HCT116 (cell line): ENCODE results near the gene SUGCT. TPM values are rescaled to one million over a fixed set of nuclear protein-coding genes. Genes with fewer than 3 reads are reported as not detected.

Experiments
- ATAC-seq: fragments of 200-7000 bp; cut with Tn5 transposase; 2 replicates; pipeline ENCODE4 v1.9.1; 2020; ENCODE audit warnings: mild to moderate bottlenecking, moderate library complexity
- BruUV-seq: library from RNA; stranded (reverse); fragments of 400-500 nt; replicated peaks from 2 replicates; lab custom pipeline; 2021; lab: Mats Ljungman, UMichigan
- CTCF ChIA-PET: fragments of 300-600 bp; sonication (Branson Sonifier 250); formaldehyde crosslinking; loops from one replicate; lab custom pipeline; 2021; ENCODE audit warnings: antibody characterized with exemption; lab: Charles Lee
- POLR2A ChIA-PET: fragments of 300-600, 350-600 bp; sonication (Branson Sonifier 250); formaldehyde crosslinking; loops from one replicate; lab custom pipeline; 2021; ENCODE audit warnings: antibody characterized with exemption; lab: Charles Lee
- RAD21 ChIA-PET, 2 experiments: fragments of 300-600 bp; sonication (Branson Sonifier 250); formaldehyde crosslinking; loops; one replicate each; lab custom pipeline; 2023; ENCODE audit warnings: low total read pairs in 2 of 2; ENCODE audit not compliant: uncharacterized antibody in 2 of 2, unreplicated experiment in 2 of 2, low non-redundant PET in 1 of 2; lab: Charles Lee
- DNase-seq: peaks from one replicate; pipeline ENCODE4 v3.0.0-alpha.2; 2010; ENCODE audit warnings: low read depth, low spot score
- H2AFZ ChIP-seq: fragments of 200-600 bp; shearing (Covaris generic), sonication (generic); 2 replicates; pipeline ENCODE4 v1.6.1; 2017; ENCODE audit warnings: low read depth, mixed run types, mixed read lengths, antibody characterized with exemption, low read length; ENCODE audit not compliant: poor library complexity, severe bottlenecking
- H3K27ac ChIP-seq: 2 replicates; pipeline ENCODE4 v1.5.1; 2012; ENCODE audit warnings: low read depth, low read length
- H3K27me3 ChIP-seq: fragments of 200-600 bp; sonication (generic); 2 replicates; pipeline ENCODE4 v1.6.1; 2016; ENCODE audit warnings: mixed run types, low read length, mixed read lengths; ENCODE audit not compliant: insufficient read depth
- H3K36me3 ChIP-seq, 2 experiments: fragments of 200-500 bp in 1 of 2; fragments of 200-600 bp in 1 of 2; sonication (Bioruptor generic) in 1 of 2; sonication (generic) in 1 of 2; 2 replicates each; pipeline versions ENCODE4 v1.5.1 to v1.6.1; 2014 to 2016; ENCODE audit warnings: low read length in 2 of 2, inconsistent platforms in 1 of 2, mixed read lengths in 1 of 2, mixed run types in 1 of 2; ENCODE audit not compliant: insufficient read depth in 2 of 2, control insufficient read depth in 1 of 2
- H3K4me1 ChIP-seq, 2 experiments: fragments of 200-600 bp in 1 of 2; sonication (generic) in 1 of 2; 2 replicates each; pipeline versions ENCODE4 v1.5.1 to v1.6.1; 2012 to 2017; ENCODE audit warnings: low read length in 2 of 2, inconsistent platforms in 1 of 2, mild to moderate bottlenecking in 1 of 2, mixed read lengths in 1 of 2, mixed run types in 1 of 2, moderate library complexity in 1 of 2; ENCODE audit not compliant: insufficient read depth in 2 of 2, control insufficient read depth in 1 of 2
- H3K4me2 ChIP-seq: fragments of 200-600 bp; sonication (generic); 2 replicates; pipeline ENCODE4 v1.6.1; 2017; ENCODE audit warnings: mixed run types, low read length, mixed read lengths
- H3K4me3 ChIP-seq, 2 experiments: fragments of 200-600 bp in 1 of 2; sonication (generic) in 1 of 2; replicated peaks in 1 of 2; 2 replicates each; pipeline ENCODE4 v1.5.1; 2011 to 2016; ENCODE audit warnings: low read length in 2 of 2, control low read depth in 1 of 2, low read depth in 1 of 2, mild to moderate bottlenecking in 1 of 2, mixed read lengths in 1 of 2, mixed run types in 1 of 2
- H3K79me2 ChIP-seq: fragments of 200-600 bp; sonication (generic); 2 replicates; pipeline ENCODE4 v1.6.1; 2017; ENCODE audit warnings: mild to moderate bottlenecking, mixed run types, low read length, moderate library complexity, mixed read lengths; ENCODE audit not compliant: insufficient read depth
- H3K9ac ChIP-seq: fragments of 200-600 bp; sonication (generic); 2 replicates; pipeline ENCODE4 v1.6.1; 2016; ENCODE audit warnings: low read length, mixed read lengths
- H3K9me2 ChIP-seq: fragments of 200-600 bp; sonication (generic), shearing (Covaris generic); 2 replicates; pipeline ENCODE4 v1.6.1; 2017; ENCODE audit warnings: mixed run types, mild to moderate bottlenecking, moderate library complexity; ENCODE audit not compliant: insufficient read depth
- H3K9me3 ChIP-seq, 2 experiments: fragments of 200-500 bp in 1 of 2; fragments of 200-600 bp in 1 of 2; sonication (Bioruptor generic) in 1 of 2; sonication (generic) in 1 of 2; 2 replicates each; pipeline ENCODE4 v1.6.1; 2014 to 2017; ENCODE audit warnings: low read length in 2 of 2, mixed read lengths in 2 of 2, inconsistent platforms in 1 of 2, low read depth in 1 of 2, mild to moderate bottlenecking in 1 of 2, mixed run types in 1 of 2, moderate library complexity in 1 of 2; ENCODE audit not compliant: control insufficient read depth in 1 of 2, insufficient read depth in 1 of 2
- H4K20me1 ChIP-seq: fragments of 200-600 bp; sonication (generic), shearing (Covaris generic); 2 replicates; pipeline ENCODE4 v1.6.1; 2017; ENCODE audit warnings: mixed run types, mild to moderate bottlenecking, moderate library complexity; ENCODE audit not compliant: insufficient read depth
- CBX3 ChIP-seq: IDR thresholded peaks from 2 replicates; pipeline ENCODE4 v1.6.1; 2012; ENCODE audit warnings: low read depth
- CEBPB ChIP-seq: IDR thresholded peaks from 2 replicates; pipeline ENCODE4 v1.6.1; 2012; ENCODE audit warnings: low read depth
- EGR1 ChIP-seq: IDR thresholded peaks from 2 replicates; pipeline ENCODE4 v1.6.1; 2012; ENCODE audit warnings: low read depth
- ELF1 ChIP-seq: IDR thresholded peaks from 2 replicates; pipeline ENCODE4 v1.6.1; 2012; ENCODE audit warnings: low read depth, borderline replicate concordance
- EZH2 ChIP-seq: fragments of 200-600 bp; sonication (generic); IDR thresholded peaks from 2 replicates; pipeline ENCODE4 v1.6.1; 2017; ENCODE audit warnings: antibody characterized with exemption, mixed run types
- EZH2phosphoT487 ChIP-seq: fragments of 200-600 bp; IDR thresholded peaks from 2 replicates; pipeline ENCODE4 v1.6.1; 2018; ENCODE audit warnings: antibody characterized with exemption, borderline replicate concordance
- FOSL1 ChIP-seq: IDR thresholded peaks from 2 replicates; pipeline ENCODE4 v1.6.1; 2012; ENCODE audit warnings: low read depth
- JUND ChIP-seq: IDR thresholded peaks from 2 replicates; pipeline ENCODE4 v1.6.1; 2012
- POLR2A ChIP-seq: IDR thresholded peaks from 2 replicates; pipeline ENCODE4 v1.7.0; 2011; ENCODE audit warnings: borderline replicate concordance; ENCODE audit not compliant: insufficient read depth, insufficient read length; ENCODE audit errors: extremely low read depth
- POLR2AphosphoS5 ChIP-seq: IDR thresholded peaks from 2 replicates; pipeline ENCODE4 v1.6.1; 2011; ENCODE audit warnings: mild to moderate bottlenecking, low read depth, low read length, moderate library complexity
- RAD21 ChIP-seq: IDR thresholded peaks from 2 replicates; pipeline ENCODE4 v1.6.1; 2012; ENCODE audit warnings: low read depth, mild to moderate bottlenecking
- SIN3A ChIP-seq: IDR thresholded peaks from 2 replicates; pipeline ENCODE4 v1.6.1; 2012; ENCODE audit warnings: low read depth
- SP1 ChIP-seq: IDR thresholded peaks from 2 replicates; pipeline ENCODE4 v1.6.1; 2012; ENCODE audit warnings: low read depth
- SRF ChIP-seq: IDR thresholded peaks from 2 replicates; pipeline ENCODE4 v1.6.1; 2012; ENCODE audit warnings: low read depth
- ZFX ChIP-seq: fragments of 450-650 bp; IDR thresholded peaks from 2 replicates; pipeline ENCODE4 v1.6.1; 2017
- intact Hi-C: fragments of 100-400 bp; cut with micrococcal nuclease; formaldehyde crosslinking; loops from 2 replicates; pipeline ENCODE4 v1.10.0; 2022
- total RNA-seq: library from RNA; stranded (reverse); gene quantifications from one replicate; pipeline ENCODE4 v1.2.1, GENCODE V29; 2021; ENCODE audit not compliant: unreplicated experiment
- TF ChIP-seq, protein P1 (sequence below), 3 experiments: fragments of 200-600 bp in 1 of 3; sonication (generic) in 1 of 3; IDR thresholded peaks in 2 of 3; conservative IDR thresholded peaks in 1 of 3; 2 replicates each; pipeline ENCODE4 v1.5.1; 2012 to 2017; ENCODE audit warnings: low read depth in 2 of 3, low read length in 2 of 3, antibody characterized with exemption in 1 of 3, borderline replicate concordance in 1 of 3, control low read depth in 1 of 3, mild to moderate bottlenecking in 1 of 3, mixed read lengths in 1 of 3, mixed run types in 1 of 3, moderate library complexity in 1 of 3; ENCODE audit not compliant: insufficient read depth in 1 of 3
- TF ChIP-seq, protein P2 (sequence below): IDR thresholded peaks from 2 replicates; pipeline ENCODE4 v1.6.1; 2011; ENCODE audit warnings: mild to moderate bottlenecking, low read length, moderate library complexity; ENCODE audit not compliant: insufficient replicate concordance; ENCODE audit errors: extremely low read depth

Gene SUGCT
- total RNA-seq, 1 experiment from 2014 or later = 4.4 TPM

DNA sequence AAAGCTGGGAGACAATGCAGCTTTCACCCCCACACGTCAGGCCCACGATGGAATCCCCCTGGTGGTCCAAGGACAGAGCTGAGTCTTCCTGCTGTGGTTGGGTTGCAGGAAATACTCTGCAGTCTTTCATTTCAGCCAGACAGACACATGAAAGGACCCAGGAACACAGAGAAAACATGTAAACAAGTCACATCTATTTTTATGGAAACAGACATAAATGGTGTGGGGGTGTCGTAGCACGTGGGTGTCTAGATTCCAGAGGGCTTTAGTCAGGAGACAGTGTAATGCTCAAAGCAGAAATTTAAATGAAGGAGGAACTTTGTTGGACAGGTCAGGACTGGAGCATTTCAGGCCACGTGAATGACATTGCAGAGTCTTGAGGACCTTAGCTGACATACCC is 444.6 kb downstream of the SUGCT start:
- Histone ChIP-seq H3K9me2 (no peaks in the 10 kb centered on the region), H2AFZ (no peak overlapping the region), H3K4me1 (no peaks in the 10 kb centered on the region), H3K27ac (no peak overlapping the region), H3K9me3 (no peaks in the 10 kb centered on the region), H3K4me3 (no peak overlapping the region), H3K27me3 (no peaks in the 10 kb centered on the region), H3K79me2 (no peaks in the 10 kb centered on the region), H3K4me2 (no peak overlapping the region), H3K36me3 (no peaks in the 10 kb centered on the region), H4K20me1 (no peaks in the 10 kb centered on the region), H3K9ac (no peak overlapping the region)
- intact Hi-C loops = no loop called here
- POLR2A ChIA-PET = no interaction called here
- ATAC-seq (no peak), DNase-seq (no peak)
- no TSS peak for BruUV-seq
- CTCF ChIA-PET = no interaction called here
- no peak for TF ChIP-seq EZH2phosphoT487
- no peak for TF ChIP-seq CEBPB
- TF ChIP-seq POLR2A = no peak
- TF ChIP-seq, protein P1, sequence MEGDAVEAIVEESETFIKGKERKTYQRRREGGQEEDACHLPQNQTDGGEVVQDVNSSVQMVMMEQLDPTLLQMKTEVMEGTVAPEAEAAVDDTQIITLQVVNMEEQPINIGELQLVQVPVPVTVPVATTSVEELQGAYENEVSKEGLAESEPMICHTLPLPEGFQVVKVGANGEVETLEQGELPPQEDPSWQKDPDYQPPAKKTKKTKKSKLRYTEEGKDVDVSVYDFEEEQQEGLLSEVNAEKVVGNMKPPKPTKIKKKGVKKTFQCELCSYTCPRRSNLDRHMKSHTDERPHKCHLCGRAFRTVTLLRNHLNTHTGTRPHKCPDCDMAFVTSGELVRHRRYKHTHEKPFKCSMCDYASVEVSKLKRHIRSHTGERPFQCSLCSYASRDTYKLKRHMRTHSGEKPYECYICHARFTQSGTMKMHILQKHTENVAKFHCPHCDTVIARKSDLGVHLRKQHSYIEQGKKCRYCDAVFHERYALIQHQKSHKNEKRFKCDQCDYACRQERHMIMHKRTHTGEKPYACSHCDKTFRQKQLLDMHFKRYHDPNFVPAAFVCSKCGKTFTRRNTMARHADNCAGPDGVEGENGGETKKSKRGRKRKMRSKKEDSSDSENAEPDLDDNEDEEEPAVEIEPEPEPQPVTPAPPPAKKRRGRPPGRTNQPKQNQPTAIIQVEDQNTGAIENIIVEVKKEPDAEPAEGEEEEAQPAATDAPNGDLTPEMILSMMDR (IDR thresholded peaks at IDR 0.05 in 2 of 3, conservative IDR thresholded peaks at IDR 0.05 in 1 of 3; ENCODE audit: borderline replicate concordance in 1 of 3, insufficient read depth in 1 of 3, low read depth in 2 of 3, low read length in 2 of 3) = no peak
- TF ChIP-seq SIN3A = no peak
- no peak for TF ChIP-seq EGR1
- no peak for TF ChIP-seq SP1
- TF ChIP-seq FOSL1 = no peak
- RAD21 ChIA-PET = no interaction called here

DNA sequence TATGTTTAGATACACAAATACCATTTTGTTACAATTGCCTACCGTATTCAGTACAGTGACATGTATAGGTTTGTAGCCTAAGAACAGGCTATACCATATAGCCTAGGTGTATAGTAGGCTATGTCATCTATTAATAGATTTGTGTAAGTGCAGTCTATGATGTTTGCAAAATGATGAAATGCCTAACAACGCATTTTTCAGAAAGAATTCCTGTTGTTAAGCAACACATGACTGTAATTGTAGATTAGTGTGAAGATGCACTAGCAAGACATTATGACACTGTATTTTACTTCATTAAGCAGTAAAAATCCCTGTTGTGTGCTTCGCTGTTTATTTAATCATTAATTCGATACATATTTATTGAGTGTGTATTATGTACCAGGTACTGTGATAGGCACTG is 446.0 kb downstream of the SUGCT start:
- Histone ChIP-seq H3K4me3 (no peak overlapping the region), H3K9me3 (no peaks in the 10 kb centered on the region), H3K36me3 (no peaks in the 10 kb centered on the region), H3K9me2 (no peaks in the 10 kb centered on the region), H3K4me2 (no peak overlapping the region), H3K27ac (no peak overlapping the region), H2AFZ (no peak overlapping the region), H4K20me1 (no peaks in the 10 kb centered on the region), H3K4me1 (no peaks in the 10 kb centered on the region), H3K9ac (no peak overlapping the region), H3K27me3 (no peaks in the 10 kb centered on the region), H3K79me2 (no peaks in the 10 kb centered on the region)
- BruUV-seq = no TSS peak
- ChIA-PET RAD21 (no interaction called here), CTCF (no interaction called here), POLR2A (no interaction called here)
- ATAC-seq = no peak
- intact Hi-C loops = no loop called here
- no peak for DNase-seq
- TF ChIP-seq SRF = no peak
- TF ChIP-seq ZFX = no peak
- TF ChIP-seq, protein P2, sequence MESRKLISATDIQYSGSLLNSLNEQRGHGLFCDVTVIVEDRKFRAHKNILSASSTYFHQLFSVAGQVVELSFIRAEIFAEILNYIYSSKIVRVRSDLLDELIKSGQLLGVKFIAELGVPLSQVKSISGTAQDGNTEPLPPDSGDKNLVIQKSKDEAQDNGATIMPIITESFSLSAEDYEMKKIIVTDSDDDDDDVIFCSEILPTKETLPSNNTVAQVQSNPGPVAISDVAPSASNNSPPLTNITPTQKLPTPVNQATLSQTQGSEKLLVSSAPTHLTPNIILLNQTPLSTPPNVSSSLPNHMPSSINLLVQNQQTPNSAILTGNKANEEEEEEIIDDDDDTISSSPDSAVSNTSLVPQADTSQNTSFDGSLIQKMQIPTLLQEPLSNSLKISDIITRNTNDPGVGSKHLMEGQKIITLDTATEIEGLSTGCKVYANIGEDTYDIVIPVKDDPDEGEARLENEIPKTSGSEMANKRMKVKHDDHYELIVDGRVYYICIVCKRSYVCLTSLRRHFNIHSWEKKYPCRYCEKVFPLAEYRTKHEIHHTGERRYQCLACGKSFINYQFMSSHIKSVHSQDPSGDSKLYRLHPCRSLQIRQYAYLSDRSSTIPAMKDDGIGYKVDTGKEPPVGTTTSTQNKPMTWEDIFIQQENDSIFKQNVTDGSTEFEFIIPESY = no peak
- TF ChIP-seq, protein P1 (IDR thresholded peaks at IDR 0.05 in 2 of 3, conservative IDR thresholded peaks at IDR 0.05 in 1 of 3; ENCODE audit: borderline replicate concordance in 1 of 3, insufficient read depth in 1 of 3, low read depth in 2 of 3, low read length in 2 of 3) = no peak
- no peak for TF ChIP-seq JUND
- no peak for TF ChIP-seq POLR2AphosphoS5
- no peak for TF ChIP-seq ELF1
- no peak for TF ChIP-seq FOSL1
- TF ChIP-seq EZH2 = no peak
- no peak for TF ChIP-seq EGR1
- no peak for TF ChIP-seq CBX3
- no peak for TF ChIP-seq RAD21
